ENCODE measurements around the gene CAMK2D. TPM values are rescaled to one million over a fixed set of nuclear protein-coding genes. Genes with fewer than 3 reads are reported as not detected.
"Not testable (repeated sequence)": the region's sequence is repeated elsewhere in the genome, so short reads cannot be mapped to it uniquely, and the experiment has no call there.

Gene CAMK2D
- total RNA-seq (27.9 TPM), polyA plus RNA-seq (23.0 TPM)
- long read RNA-seq, donor 1, partial matches to known transcripts = 0 of 1 reads
- long read RNA-seq, donor 1, other reads (novel, unspliced or antisense) = 0 of 1 reads
- long read RNA-seq, donor 2 = 0 reads
- long read RNA-seq, donor 3, full-length matches to known transcripts = 3 of 3 reads
- long read RNA-seq, donor 3, partial matches to known transcripts = 0 of 3 reads
- long read RNA-seq, donor 3, other reads (novel, unspliced or antisense) = 0 of 3 reads
- long read RNA-seq, donor 4, full-length matches to known transcripts = 1 of 1 reads
- long read RNA-seq, donor 4, partial matches to known transcripts = 0 of 1 reads
- long read RNA-seq, donor 4, other reads (novel, unspliced or antisense) = 0 of 1 reads
- long read RNA-seq, donor 5, full-length matches to known transcripts = 11 of 11 reads
- long read RNA-seq, donor 5, partial matches to known transcripts = 0 of 11 reads
- long read RNA-seq, donor 5, other reads (novel, unspliced or antisense) = 0 of 11 reads
- long read RNA-seq, donor 6, full-length matches to known transcripts = 3 of 3 reads
- long read RNA-seq, donor 6, partial matches to known transcripts = 0 of 3 reads
- long read RNA-seq, donor 6, other reads (novel, unspliced or antisense) = 0 of 3 reads
- long read RNA-seq, donor 7, full-length matches to known transcripts = 4 of 4 reads
- long read RNA-seq, donor 7, partial matches to known transcripts = 0 of 4 reads
- long read RNA-seq, donor 7, other reads (novel, unspliced or antisense) = 0 of 4 reads
- long read RNA-seq, donor 8, partial matches to known transcripts = 0 of 2 reads
- long read RNA-seq, donor 8, other reads (novel, unspliced or antisense) = 0 of 2 reads
- long read RNA-seq, donor 9, full-length matches to known transcripts = 1 of 1 reads
- long read RNA-seq, donor 9, partial matches to known transcripts = 0 of 1 reads
- long read RNA-seq, donor 9, other reads (novel, unspliced or antisense) = 0 of 1 reads
- long read RNA-seq, donor 10, full-length matches to known transcripts = 8 of 8 reads
- long read RNA-seq, donor 10, partial matches to known transcripts = 0 of 8 reads
- long read RNA-seq, donor 10, other reads (novel, unspliced or antisense) = 0 of 8 reads

DNA sequence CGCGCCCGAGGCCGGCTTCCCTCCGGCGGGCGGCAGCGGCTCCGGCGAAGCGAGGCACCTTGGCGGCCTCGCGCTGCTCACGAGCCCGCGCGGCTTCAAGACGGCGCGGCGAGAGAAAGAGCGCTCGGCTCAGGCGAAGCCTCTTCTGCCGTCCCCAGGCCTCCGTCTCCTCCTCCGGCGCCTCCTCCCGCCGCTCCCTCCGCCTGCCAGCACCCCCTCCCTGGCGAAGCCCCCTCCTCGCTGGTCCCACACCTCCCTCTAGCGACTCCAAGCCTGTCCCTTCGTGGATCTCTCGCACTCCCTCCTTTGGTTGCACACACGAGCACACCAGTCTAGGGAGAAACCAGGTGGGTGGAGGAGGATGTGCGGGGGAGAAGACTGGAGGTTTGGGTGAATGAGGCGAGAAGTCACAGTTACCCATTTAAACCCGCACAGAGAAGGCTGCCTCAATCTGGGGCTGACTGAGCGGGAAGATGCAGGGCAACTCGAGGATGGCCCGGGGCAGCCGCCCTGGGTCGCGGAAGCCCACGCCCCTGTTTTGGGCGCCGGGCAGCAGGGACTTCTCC lies at the start of gene CAMK2D:
CAMK2D (minus strand) TSS at position 119 of the 566 bp plus-strand sequence. CDS start 670 bp downstream, outside the sequence.
- peak; percentile 71 to 94 (median 85) for DNase-seq (ENCODE audit: low read depth in 6 of 9, low spot score in 9 of 9)
- H3K27ac ChIP-seq (ENCODE audit: low read depth in 1 of 2, low read length in 1 of 2) = peak within 1 kb of the TSS; percentile 99 to 100
- peak within 1 kb of the TSS; percentile 78 to 83 for H3K4me3 ChIP-seq (ENCODE audit: low read length in 2 of 2)
- H3K36me3 ChIP-seq (ENCODE audit: control insufficient read depth in 2 of 2, insufficient read depth in 2 of 2, low read length in 1 of 2) = no peaks in the 10 kb centered on the region
- H3K4me1 ChIP-seq (ENCODE audit: control insufficient read depth in 2 of 2, insufficient read depth in 2 of 2, low read length in 2 of 2) = peaks cover 3 to 8% of the 10 kb centered on the region in 2 donors
- H3K9me3 ChIP-seq (ENCODE audit: control insufficient read depth in 2 of 2, insufficient read depth in 1 of 2, low read length in 1 of 2) = peaks cover 0 to 7% of the 10 kb centered on the region in 2 donors
- WGBS = under 1% methylated on average over 50 of the region's 50 CpGs
- peaks cover 0 to 9% of the 10 kb centered on the region in 2 donors for H3K27me3 ChIP-seq (ENCODE audit: control insufficient read depth in 2 of 2, insufficient read depth in 1 of 2, low read length in 1 of 2)

DNA sequence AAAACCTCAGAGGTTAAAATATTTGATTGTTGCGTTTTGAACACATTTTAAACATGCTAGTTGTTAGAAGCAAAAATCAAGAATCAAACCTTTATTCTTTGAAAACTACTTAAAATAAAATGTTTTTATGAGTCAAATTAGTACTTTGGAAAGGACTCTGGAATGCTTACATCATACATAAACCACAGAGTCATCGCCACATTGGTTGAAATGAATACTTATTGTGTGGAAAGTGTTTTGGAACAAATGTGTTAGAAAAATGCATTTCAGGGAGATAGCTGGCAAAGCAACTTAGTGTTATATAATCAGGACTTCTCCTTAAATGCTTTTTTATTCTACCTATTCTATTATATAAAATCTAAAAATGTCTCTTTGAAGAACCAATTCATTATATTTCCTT lies 49.4 kb upstream of the CAMK2D start:
- Histone ChIP-seq H3K36me3 (ENCODE audit: control insufficient read depth in 2 of 2, insufficient read depth in 2 of 2, low read length in 1 of 2) (no peaks in the 10 kb centered on the region), H3K27me3 (ENCODE audit: control insufficient read depth in 2 of 2, insufficient read depth in 1 of 2, low read length in 1 of 2) (no peaks in the 10 kb centered on the region), H3K4me3 (ENCODE audit: low read length in 2 of 2) (no peak overlapping the region), H3K9me3 (ENCODE audit: control insufficient read depth in 2 of 2, insufficient read depth in 1 of 2, low read length in 1 of 2) (no peaks in the 10 kb centered on the region), H3K27ac (ENCODE audit: low read depth in 1 of 2, low read length in 1 of 2) (no peak overlapping the region), H3K4me1 (ENCODE audit: control insufficient read depth in 2 of 2, insufficient read depth in 2 of 2, low read length in 2 of 2) (no peaks in the 10 kb centered on the region)
- WGBS = 93% methylated on average over 2 of the region's 2 CpGs
- no peak for DNase-seq (ENCODE audit: low read depth in 6 of 9, low spot score in 9 of 9)

DNA sequence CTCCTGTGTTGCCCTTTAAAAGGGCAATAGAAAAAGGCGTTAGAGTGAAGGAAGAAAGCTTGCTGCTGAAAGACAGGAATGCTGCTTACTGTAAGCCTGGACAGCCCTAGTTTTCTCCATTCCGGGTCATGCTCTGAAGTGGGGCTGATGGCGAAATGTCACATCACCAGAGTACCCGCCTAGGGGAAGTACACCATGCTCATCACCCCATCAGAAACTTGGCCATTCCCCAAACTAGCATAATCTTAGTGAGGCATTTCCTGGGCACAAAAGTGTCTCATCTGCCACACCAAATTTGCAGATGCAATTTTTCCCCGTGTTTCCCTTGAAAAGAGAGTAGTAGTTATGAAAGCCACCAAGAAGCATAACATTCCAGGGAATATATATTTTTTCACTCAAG lies 47.8 kb upstream of the CAMK2D start:
- no peak for DNase-seq (ENCODE audit: low read depth in 6 of 9, low spot score in 9 of 9)
- Histone ChIP-seq H3K9me3 (ENCODE audit: control insufficient read depth in 2 of 2, insufficient read depth in 1 of 2, low read length in 1 of 2) (no peaks in the 10 kb centered on the region), H3K36me3 (ENCODE audit: control insufficient read depth in 2 of 2, insufficient read depth in 2 of 2, low read length in 1 of 2) (no peaks in the 10 kb centered on the region), H3K4me1 (ENCODE audit: control insufficient read depth in 2 of 2, insufficient read depth in 2 of 2, low read length in 2 of 2) (no peaks in the 10 kb centered on the region), H3K27ac (ENCODE audit: low read depth in 1 of 2, low read length in 1 of 2) (no peak overlapping the region), H3K4me3 (ENCODE audit: low read length in 2 of 2) (no peak overlapping the region), H3K27me3 (ENCODE audit: control insufficient read depth in 2 of 2, insufficient read depth in 1 of 2, low read length in 1 of 2) (no peaks in the 10 kb centered on the region)
- 96% methylated on average over 5 of the region's 5 CpGs for WGBS

DNA sequence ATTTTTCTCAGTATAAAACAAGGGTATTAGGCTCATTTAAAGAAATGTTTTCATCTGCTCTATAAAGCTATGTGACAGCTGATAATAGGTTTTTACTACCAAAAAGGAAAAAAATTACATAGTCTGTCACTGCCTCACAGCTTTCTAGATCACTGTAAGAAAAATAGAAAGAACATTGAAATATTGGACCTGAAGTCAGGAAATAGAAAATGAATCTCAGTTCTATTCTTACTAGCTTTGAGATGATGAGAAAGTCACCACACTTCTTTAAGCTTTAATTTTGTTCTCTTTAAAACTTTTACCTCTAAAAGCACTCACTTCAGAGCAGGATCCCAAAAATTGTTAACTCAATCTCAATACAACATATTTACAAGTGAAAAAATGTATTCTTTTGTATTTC lies 45.3 kb upstream of the CAMK2D start:
- H3K27me3 ChIP-seq (ENCODE audit: control insufficient read depth in 2 of 2, insufficient read depth in 1 of 2, low read length in 1 of 2) = no peaks in the 10 kb centered on the region
- peaks cover 0 to 4% of the 10 kb centered on the region in 2 donors for H3K9me3 ChIP-seq (ENCODE audit: control insufficient read depth in 2 of 2, insufficient read depth in 1 of 2, low read length in 1 of 2)
- no peak overlapping the region for H3K27ac ChIP-seq (ENCODE audit: low read depth in 1 of 2, low read length in 1 of 2)
- no peak overlapping the region for H3K4me3 ChIP-seq (ENCODE audit: low read length in 2 of 2)
- H3K36me3 ChIP-seq (ENCODE audit: control insufficient read depth in 2 of 2, insufficient read depth in 2 of 2, low read length in 1 of 2) = no peaks in the 10 kb centered on the region
- H3K4me1 ChIP-seq (ENCODE audit: control insufficient read depth in 2 of 2, insufficient read depth in 2 of 2, low read length in 2 of 2) = no peaks in the 10 kb centered on the region
- no peak for DNase-seq (ENCODE audit: low read depth in 6 of 9, low spot score in 9 of 9)

DNA sequence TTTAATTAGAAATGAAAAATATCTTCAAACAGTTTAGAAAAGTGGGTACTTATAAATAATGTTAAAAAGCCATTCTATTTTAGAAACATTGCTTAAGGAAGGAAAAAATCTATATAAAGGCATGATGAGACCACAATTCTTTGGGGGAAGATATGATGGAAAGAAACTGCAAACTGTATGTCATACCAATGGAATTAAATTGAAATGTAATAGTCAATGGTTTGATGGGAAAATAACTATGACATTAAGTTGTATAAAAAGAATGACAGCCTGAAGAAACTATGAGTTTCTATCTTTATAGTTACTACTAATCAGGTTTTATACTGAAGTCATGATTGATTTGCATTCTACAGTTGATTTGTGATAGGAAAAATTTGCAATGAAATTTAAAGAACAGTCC lies 40.3 kb upstream of the CAMK2D start:
- no peak for DNase-seq (ENCODE audit: low read depth in 6 of 9, low spot score in 9 of 9)

DNA sequence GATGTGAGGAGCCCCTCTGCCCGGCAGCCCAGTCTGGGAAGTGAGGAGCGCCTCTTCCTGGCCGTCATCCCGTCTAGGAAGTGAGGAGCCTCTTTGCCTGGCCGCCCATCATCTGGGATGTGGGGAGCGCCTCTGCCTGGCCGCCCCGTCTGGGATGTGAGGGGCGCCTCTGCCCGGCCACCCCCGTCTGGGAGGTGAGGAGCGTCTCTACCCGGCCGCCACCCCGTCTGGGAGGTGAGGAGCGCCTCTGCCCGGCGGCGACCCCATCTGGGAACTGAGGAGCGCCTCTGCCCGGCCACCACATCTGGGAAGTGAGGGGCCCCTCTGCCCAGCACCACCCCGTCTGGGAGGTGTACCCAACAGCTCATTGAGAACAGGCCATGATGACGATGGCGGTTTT lies 34.8 kb upstream of the CAMK2D start:
- not testable (repeated sequence) for H3K4me3 ChIP-seq (ENCODE audit: low read length in 2 of 2); DNase-seq (ENCODE audit: low read depth in 6 of 9, low spot score in 9 of 9); H3K9me3 ChIP-seq (ENCODE audit: control insufficient read depth in 2 of 2, insufficient read depth in 1 of 2, low read length in 1 of 2); H3K36me3 ChIP-seq (ENCODE audit: control insufficient read depth in 2 of 2, insufficient read depth in 2 of 2, low read length in 1 of 2); H3K27me3 ChIP-seq (ENCODE audit: control insufficient read depth in 2 of 2, insufficient read depth in 1 of 2, low read length in 1 of 2); H3K27ac ChIP-seq (ENCODE audit: low read depth in 1 of 2, low read length in 1 of 2); H3K4me1 ChIP-seq (ENCODE audit: control insufficient read depth in 2 of 2, insufficient read depth in 2 of 2, low read length in 2 of 2)
- WGBS = 98% methylated on average over 24 of the region's 24 CpGs

More for the DNA sequence above, 40.3 kb upstream of the CAMK2D start:
- Histone ChIP-seq H3K4me1 (ENCODE audit: control insufficient read depth in 2 of 2, insufficient read depth in 2 of 2, low read length in 2 of 2) (no peaks in the 10 kb centered on the region), H3K36me3 (ENCODE audit: control insufficient read depth in 2 of 2, insufficient read depth in 2 of 2, low read length in 1 of 2) (no peaks in the 10 kb centered on the region), H3K9me3 (ENCODE audit: control insufficient read depth in 2 of 2, insufficient read depth in 1 of 2, low read length in 1 of 2) (peaks cover 0 to 4% of the 10 kb centered on the region in 2 donors), H3K4me3 (ENCODE audit: low read length in 2 of 2) (no peak overlapping the region), H3K27ac (ENCODE audit: low read depth in 1 of 2, low read length in 1 of 2) (no peak overlapping the region), H3K27me3 (ENCODE audit: control insufficient read depth in 2 of 2, insufficient read depth in 1 of 2, low read length in 1 of 2) (no peaks in the 10 kb centered on the region)

DNA sequence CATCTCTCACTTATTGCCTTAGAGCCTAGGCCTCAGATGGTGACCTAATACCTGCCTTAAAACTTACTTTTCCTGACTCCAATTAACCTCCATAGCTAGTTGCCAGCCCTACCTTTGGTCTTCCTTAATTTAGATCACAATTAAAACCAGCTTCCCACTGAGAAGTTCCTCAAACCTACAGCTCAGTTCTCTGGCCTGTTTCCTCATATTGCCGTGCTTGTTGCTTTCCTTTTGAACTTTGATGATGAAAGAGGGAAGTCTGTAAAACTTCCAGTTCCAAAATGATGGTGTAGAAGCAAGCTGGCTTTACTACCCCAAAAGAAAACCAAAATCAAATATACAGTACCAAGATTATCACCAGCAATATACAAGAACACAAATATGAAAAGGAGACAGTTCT lies 28.9 kb upstream of the CAMK2D start:
- Histone ChIP-seq H3K9me3 (ENCODE audit: control insufficient read depth in 2 of 2, insufficient read depth in 1 of 2, low read length in 1 of 2) (no peaks in the 10 kb centered on the region), H3K4me3 (ENCODE audit: low read length in 2 of 2) (no peak overlapping the region), H3K27ac (ENCODE audit: low read depth in 1 of 2, low read length in 1 of 2) (no peak overlapping the region), H3K27me3 (ENCODE audit: control insufficient read depth in 2 of 2, insufficient read depth in 1 of 2, low read length in 1 of 2) (no peaks in the 10 kb centered on the region), H3K4me1 (ENCODE audit: control insufficient read depth in 2 of 2, insufficient read depth in 2 of 2, low read length in 2 of 2) (no peaks in the 10 kb centered on the region), H3K36me3 (ENCODE audit: control insufficient read depth in 2 of 2, insufficient read depth in 2 of 2, low read length in 1 of 2) (no peaks in the 10 kb centered on the region)
- WGBS = 38% methylated on average over 1 of the region's 1 CpG
- DNase-seq (ENCODE audit: low read depth in 6 of 9, low spot score in 9 of 9) = peak in 2 of 9 donors; percentile 7 to 15

DNA sequence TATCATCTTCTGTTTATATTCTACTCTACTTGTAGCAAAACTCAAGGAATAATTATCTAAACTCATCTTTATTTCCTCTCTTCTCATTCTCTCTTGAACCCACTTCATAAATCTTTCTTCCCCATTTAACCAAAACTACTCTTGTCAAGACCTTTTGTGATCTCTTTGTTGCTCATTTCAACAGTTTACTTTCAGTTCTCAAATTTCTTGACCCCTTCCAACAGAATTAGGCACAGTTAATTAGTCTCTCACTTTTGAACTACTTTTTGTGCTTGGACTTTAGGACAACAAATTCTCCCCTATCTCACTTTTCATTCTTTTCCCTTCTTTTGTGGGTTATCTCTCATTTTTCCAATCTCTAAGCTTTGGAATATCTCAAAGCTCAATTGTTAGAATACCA lies 27.4 kb upstream of the CAMK2D start:
- no peaks in the 10 kb centered on the region for H3K4me1 ChIP-seq (ENCODE audit: control insufficient read depth in 2 of 2, insufficient read depth in 2 of 2, low read length in 2 of 2)
- H3K9me3 ChIP-seq (ENCODE audit: control insufficient read depth in 2 of 2, insufficient read depth in 1 of 2, low read length in 1 of 2) = no peaks in the 10 kb centered on the region
- no peak for DNase-seq (ENCODE audit: low read depth in 6 of 9, low spot score in 9 of 9)
- no peak overlapping the region for H3K4me3 ChIP-seq (ENCODE audit: low read length in 2 of 2)
- no peaks in the 10 kb centered on the region for H3K27me3 ChIP-seq (ENCODE audit: control insufficient read depth in 2 of 2, insufficient read depth in 1 of 2, low read length in 1 of 2)
- H3K27ac ChIP-seq (ENCODE audit: low read depth in 1 of 2, low read length in 1 of 2) = no peak overlapping the region
- no peaks in the 10 kb centered on the region for H3K36me3 ChIP-seq (ENCODE audit: control insufficient read depth in 2 of 2, insufficient read depth in 2 of 2, low read length in 1 of 2)
